Muscle of leg (tissue), 11 donors: ENCODE measurements around the gene RPE. TPM values are rescaled to one million over a fixed set of nuclear protein-coding genes. Genes with fewer than 3 reads are reported as not detected.
A peak's percentile ranks its signal among the peaks of the same experiment; 100 is the strongest.

Experiments used
- DNase-seq: peaks from one replicate; pipeline ENCODE4 v3.0.0; 2013
- H3K27ac ChIP-seq: one replicate; pipeline ENCODE4 v1.5.1; 2013; ENCODE audit warnings: mild to moderate bottlenecking, low read length, control low read depth
- H3K27me3 ChIP-seq: one replicate; pipeline ENCODE4 v1.6.1; 2013; ENCODE audit warnings: low read length; ENCODE audit not compliant: control insufficient read depth, insufficient read depth
- H3K36me3 ChIP-seq: one replicate; pipeline ENCODE4 v1.6.1; 2013; ENCODE audit warnings: low read length; ENCODE audit not compliant: control insufficient read depth, insufficient read depth
- H3K4me1 ChIP-seq: one replicate; pipeline ENCODE4 v1.6.1; 2013; ENCODE audit warnings: low read length; ENCODE audit not compliant: control insufficient read depth, insufficient read depth
- H3K4me3 ChIP-seq: one replicate; pipeline ENCODE4 v1.5.1; 2013; ENCODE audit warnings: low read length, control low read depth
- H3K9me3 ChIP-seq: replicated peaks from 2 replicates; pipeline ENCODE4 v1.6.1; 2013; ENCODE audit warnings: low read depth, low read length; ENCODE audit not compliant: control insufficient read depth
- WGBS: methylation state at CpG from one replicate; pipeline ENCODE4 v1.1.5; 2013; ENCODE audit warnings: missing lambda C conversion rate; ENCODE audit not compliant: insufficient coverage; 5-methylcytosine and 5-hydroxymethylcytosine counted together
- polyA plus RNA-seq, 8 donors: library from polyadenylated mRNA; unstranded; fragments of 120-200 nt; gene quantifications; one replicate each; pipeline versions ENCODE4 v1.2.1 to v1.2.3, GENCODE V29; 2013; ENCODE audit warnings: inconsistent platforms in 1 of 8, low replicate concordance in 1 of 8; ENCODE audit not compliant: insufficient read length in 8 of 8, insufficient read depth in 1 of 8
- total RNA-seq: library from RNA; stranded (reverse); fragments of 120-200 nt; gene quantifications from one replicate; pipeline ENCODE4 v1.2.4, GENCODE V29; 2013

The RPE gene
- total and polyA plus RNA-seq, 9 donors = 22.6 to 34.3 (median 28.0) TPM

DNA sequence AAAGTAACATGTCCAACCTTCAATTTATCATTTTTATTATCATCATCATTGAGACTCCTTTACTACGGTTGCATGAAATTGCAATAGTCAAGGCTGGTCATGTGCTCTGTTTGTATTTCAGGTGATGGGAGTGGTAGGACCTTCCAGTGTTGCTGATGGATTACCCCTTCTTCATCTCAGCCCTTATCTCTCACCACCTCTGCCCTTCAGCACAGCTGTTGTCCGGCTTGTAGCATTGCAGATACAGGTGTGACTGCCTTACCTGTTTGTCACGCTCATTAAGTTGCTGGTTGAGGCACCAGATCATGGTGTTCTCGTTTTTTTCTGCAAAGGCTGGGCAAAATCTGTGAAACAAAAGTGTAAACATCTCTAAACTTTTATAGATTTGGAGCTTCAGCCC, 31.7 kb upstream of the RPE start:
- no peaks in the 10 kb centered on the region for H3K4me1 ChIP-seq
- no peak for DNase-seq
- no peaks in the 10 kb centered on the region for H3K9me3 ChIP-seq
- H3K27me3 ChIP-seq = no peaks in the 10 kb centered on the region
- H3K36me3 ChIP-seq = no peaks in the 10 kb centered on the region
- H3K4me3 ChIP-seq = no peak overlapping the region
- WGBS = 60% methylated on average over 3 of the region's 4 CpGs
- H3K27ac ChIP-seq = no peak overlapping the region

DNA sequence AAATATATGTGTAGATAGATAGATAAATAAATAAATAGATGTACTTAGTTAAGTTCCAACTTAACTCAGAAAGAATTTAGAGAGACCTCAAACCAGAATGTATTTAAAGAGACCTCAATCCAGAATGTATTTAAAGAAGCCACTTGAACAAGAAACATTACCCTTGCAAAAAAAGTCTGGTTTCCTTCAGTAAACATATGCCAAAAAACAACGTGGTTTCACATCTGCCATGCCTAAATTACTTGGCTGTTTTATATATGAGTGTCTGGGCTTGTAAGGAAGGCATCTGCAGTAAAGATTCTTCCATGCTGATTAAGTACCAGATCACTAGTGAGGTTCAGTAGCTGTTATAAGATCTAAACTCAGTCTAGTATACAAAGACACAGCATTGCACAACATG, 29.1 kb upstream of the RPE start:
- Histone ChIP-seq H3K4me3 (no peak overlapping the region), H3K9me3 (no peaks in the 10 kb centered on the region), H3K27ac (no peak overlapping the region), H3K4me1 (no peaks in the 10 kb centered on the region), H3K36me3 (no peaks in the 10 kb centered on the region), H3K27me3 (no peaks in the 10 kb centered on the region)
- DNase-seq = no peak
- no CpG with 5 or more reads among the region's 1 CpG for WGBS

GRCh38 chr2:209974576-209974975, 27.9 kb upstream of the RPE start:
- 14% methylated on average over 1 of the region's 1 CpG for WGBS
- H3K27ac ChIP-seq = no peak overlapping the region
- no peaks in the 10 kb centered on the region for H3K27me3 ChIP-seq

DNA sequence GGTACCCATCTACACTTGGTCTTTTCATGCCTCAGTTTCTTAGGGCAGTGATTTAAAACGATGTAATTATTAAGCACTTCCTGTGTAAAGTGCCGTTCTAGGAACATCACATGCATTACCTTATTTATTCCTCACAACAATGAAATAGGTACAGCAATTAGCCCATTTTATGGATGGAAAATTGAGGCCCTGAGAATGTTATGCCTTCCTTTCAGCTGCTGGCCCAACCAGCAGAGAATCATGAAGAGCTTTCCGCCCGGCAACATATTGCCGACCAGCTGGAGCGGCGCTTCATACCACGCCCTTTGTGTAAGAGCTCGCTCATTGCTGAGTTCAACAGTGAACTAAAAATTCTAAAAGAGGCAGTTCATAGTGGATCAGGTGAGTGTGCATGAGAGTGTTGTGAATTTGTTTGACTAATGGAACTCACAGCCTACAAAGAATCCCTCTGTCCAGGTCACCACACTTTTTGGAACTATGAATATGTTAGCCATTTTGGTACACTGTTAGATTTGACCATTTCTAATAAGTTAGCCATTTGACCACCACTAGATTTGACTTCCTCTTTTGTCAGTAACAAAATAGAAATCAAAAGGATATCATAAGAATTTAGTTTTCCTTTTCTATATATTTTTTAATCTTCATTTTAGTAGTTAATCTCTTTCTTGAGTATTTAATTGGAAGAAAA, 25.6 kb upstream of the RPE start:
- Histone ChIP-seq H3K4me3 (no peak overlapping the region), H3K4me1 (no peaks in the 10 kb centered on the region), H3K27me3 (no peaks in the 10 kb centered on the region), H3K9me3 (no peaks in the 10 kb centered on the region), H3K27ac (no peak overlapping the region), H3K36me3 (no peaks in the 10 kb centered on the region)
- WGBS = 90% methylated on average over 2 of the region's 9 CpGs
- no peak for DNase-seq

More at GRCh38 chr2:209974576-209974975, 27.9 kb upstream of the RPE start:
- no peak overlapping the region for H3K4me3 ChIP-seq
- no peaks in the 10 kb centered on the region for H3K9me3 ChIP-seq
- no peaks in the 10 kb centered on the region for H3K4me1 ChIP-seq
- no peak for DNase-seq
- no peaks in the 10 kb centered on the region for H3K36me3 ChIP-seq

DNA sequence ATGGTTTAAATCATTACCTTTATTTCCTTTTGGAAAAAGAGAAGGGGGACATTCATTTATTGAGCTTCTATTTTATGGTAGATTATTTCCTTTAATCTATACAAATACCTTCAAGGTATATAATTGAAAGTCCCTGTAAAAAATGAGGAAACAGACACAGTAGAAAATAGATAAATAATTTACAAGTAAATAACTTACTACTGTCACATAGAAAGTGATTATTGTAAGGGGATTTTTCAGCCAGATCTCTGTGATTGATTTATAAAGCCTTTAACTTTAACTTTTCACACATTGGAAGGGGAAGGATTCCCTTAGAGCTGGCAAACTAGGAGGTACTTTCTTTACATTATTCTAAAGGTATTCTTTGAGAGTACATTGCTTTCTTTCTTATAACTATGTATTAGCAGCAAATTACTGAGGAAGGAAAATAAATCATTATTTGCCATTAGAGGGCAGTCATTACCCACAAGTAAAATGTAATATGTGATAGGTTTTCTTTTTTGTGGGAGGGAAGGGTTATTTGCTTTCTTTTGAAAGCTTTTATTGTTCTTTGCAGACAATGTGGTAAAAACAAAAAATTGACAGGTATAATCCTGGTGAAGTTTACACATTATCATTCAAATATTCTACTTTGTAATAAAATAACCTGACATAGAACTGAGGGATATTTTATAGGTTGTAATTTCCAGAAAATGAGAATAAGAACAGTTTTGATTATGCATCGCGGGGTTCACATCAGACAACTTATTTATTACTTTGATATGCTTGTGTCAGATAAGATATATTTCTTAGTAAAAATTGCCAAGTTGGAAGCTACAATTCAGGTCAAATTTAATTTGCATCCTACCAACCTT, 24.8 kb upstream of the RPE start:
- peak; percentile 50 for DNase-seq
- Histone ChIP-seq H3K27me3 (no peaks in the 10 kb centered on the region), H3K9me3 (no peaks in the 10 kb centered on the region), H3K27ac (no peak overlapping the region), H3K4me1 (no peaks in the 10 kb centered on the region), H3K36me3 (no peaks in the 10 kb centered on the region), H3K4me3 (no peak overlapping the region)
- no CpG with 5 or more reads among the region's 2 CpGs for WGBS

- Histone ChIP-seq H3K36me3 (no peaks in the 10 kb centered on the region), H3K27me3 (no peaks in the 10 kb centered on the region), H3K4me1 (no peaks in the 10 kb centered on the region), H3K4me3 (no peak overlapping the region), H3K27ac (no peak overlapping the region), H3K9me3 (no peaks in the 10 kb centered on the region)
- 71% methylated on average over 1 of the region's 2 CpGs for WGBS
- DNase-seq = no peak
Observed at GRCh38 chr2:209984291-209984690, 18.1 kb upstream of the RPE start.

DNA sequence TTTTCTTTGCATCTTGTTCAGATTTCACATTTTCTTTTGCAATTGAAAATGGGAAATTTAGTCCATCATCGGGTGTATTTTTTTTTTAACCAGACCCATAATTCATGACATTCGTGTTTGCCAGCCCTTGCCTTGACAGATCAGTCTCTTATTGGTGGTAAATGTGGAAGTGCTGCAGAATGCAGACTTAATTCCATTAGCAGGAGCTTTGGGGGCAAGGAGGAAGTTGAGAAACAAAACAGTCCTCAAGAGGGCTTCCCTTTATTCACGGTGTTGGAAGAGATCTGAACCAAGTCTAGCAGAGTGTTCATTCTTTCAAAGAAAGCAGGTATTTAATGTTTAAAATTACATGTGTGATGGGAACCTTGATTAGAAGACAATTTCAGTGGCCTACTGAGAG, 16.6 kb upstream of the RPE start:
- Histone ChIP-seq H3K36me3 (no peaks in the 10 kb centered on the region), H3K27ac (no peak overlapping the region), H3K27me3 (no peaks in the 10 kb centered on the region), H3K4me3 (no peak overlapping the region), H3K9me3 (no peaks in the 10 kb centered on the region), H3K4me1 (no peaks in the 10 kb centered on the region)
- WGBS = 50% methylated on average over 1 of the region's 3 CpGs
- peak; percentile 16 for DNase-seq

GRCh38 chr2:209986415-209986814, 16.0 kb upstream of the RPE start:
- DNase-seq = no peak
- no peak overlapping the region for H3K4me3 ChIP-seq
- no CpG with 5 or more reads among the region's 2 CpGs for WGBS

DNA sequence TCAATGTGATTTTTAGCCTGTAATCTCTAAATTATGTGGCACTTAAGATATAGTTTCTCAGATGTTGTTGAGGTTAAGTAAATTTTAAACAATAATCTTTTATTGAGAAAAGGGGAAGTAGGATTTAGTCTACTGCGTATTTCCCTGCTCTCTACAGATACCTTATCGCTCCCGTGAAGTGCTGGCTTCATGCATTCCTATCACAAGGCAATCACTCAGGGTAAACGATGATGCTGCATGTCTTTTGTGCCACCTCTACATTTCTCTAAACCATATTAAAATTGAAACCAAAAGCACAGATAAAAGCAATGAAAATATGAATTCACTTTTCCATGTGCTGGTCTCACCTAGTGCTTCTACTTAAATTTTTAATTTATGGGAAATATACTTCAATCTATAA, 14.4 kb upstream of the RPE start:
- Histone ChIP-seq H3K36me3 (no peaks in the 10 kb centered on the region), H3K27ac (no peak overlapping the region), H3K4me1 (no peaks in the 10 kb centered on the region), H3K9me3 (no peaks in the 10 kb centered on the region), H3K27me3 (no peaks in the 10 kb centered on the region), H3K4me3 (no peak overlapping the region)
- WGBS = no CpG with 5 or more reads among the region's 4 CpGs
- no peak for DNase-seq

More at GRCh38 chr2:209986415-209986814, 16.0 kb upstream of the RPE start:
- Histone ChIP-seq H3K9me3 (no peaks in the 10 kb centered on the region), H3K4me1 (no peaks in the 10 kb centered on the region), H3K36me3 (no peaks in the 10 kb centered on the region), H3K27ac (no peak overlapping the region), H3K27me3 (no peaks in the 10 kb centered on the region)

- H3K36me3 ChIP-seq = no peaks in the 10 kb centered on the region
- DNase-seq = no peak
- no peak overlapping the region for H3K27ac ChIP-seq
- H3K4me1 ChIP-seq = no peaks in the 10 kb centered on the region
- WGBS = no CpG with 5 or more reads among the region's 2 CpGs
- no peak overlapping the region for H3K4me3 ChIP-seq
- no peaks in the 10 kb centered on the region for H3K9me3 ChIP-seq
- H3K27me3 ChIP-seq = no peaks in the 10 kb centered on the region
Observed at GRCh38 chr2:209990838-209991237, 11.6 kb upstream of the RPE start.
